K562 (cell line): Measurements from ENCODE around the gene ATL3. TPM values are rescaled to one million over a fixed set of nuclear protein-coding genes. Genes with fewer than 3 reads are reported as not detected.

Experiments
- E2F1 ChIP-seq: sonication (generic); formaldehyde crosslinking; IDR thresholded peaks from 2 replicates; pipeline ENCODE4 v1.8.1; 2023; ENCODE audit warnings: mild to moderate bottlenecking, missing genetic modification reagents, moderate library complexity
- MAFK ChIP-seq: IDR thresholded peaks from 2 replicates; pipeline ENCODE4 v1.6.1; 2011; ENCODE audit warnings: low read length, improper control_type of control experiment
- NR2C2 ChIP-seq, 2 experiments: fragments of 200-800 bp in 1 of 2; sonication (Bioruptor generic) in 1 of 2; sonication (generic) in 1 of 2; formaldehyde crosslinking in 1 of 2; IDR thresholded peaks; 2 replicates each; pipeline versions ENCODE4 v1.6.1 to v1.8.0; 2016 to 2022; ENCODE audit warnings: mild to moderate bottlenecking in 1 of 2, missing compliant biosample characterization in 1 of 2, missing genetic modification characterization in 1 of 2, missing genetic modification reagents in 1 of 2
- SFPQ ChIP-seq: fragments of 200-400 bp; formaldehyde crosslinking; IDR thresholded peaks from 2 replicates; pipeline ENCODE4 v1.6.1; 2017; ENCODE audit warnings: mild to moderate bottlenecking, low read depth, low read length, moderate library complexity
- THRA ChIP-seq: fragments of 450-650 bp; IDR thresholded peaks from 2 replicates; pipeline ENCODE4 v1.6.1; 2017; ENCODE audit warnings: mild to moderate bottlenecking, moderate library complexity
- ZFP91 ChIP-seq: sonication (generic); formaldehyde crosslinking; IDR thresholded peaks from 2 replicates; pipeline ENCODE4 v1.8.0; 2022; ENCODE audit warnings: mild to moderate bottlenecking, missing genetic modification reagents
- ZNF174 ChIP-seq: fragments of 250-450 bp; sonication (Bioruptor Pico); IDR thresholded peaks from 2 replicates; pipeline ENCODE4 v1.4.0; 2020; ENCODE audit warnings: mild to moderate bottlenecking
- ZNF24 ChIP-seq: fragments of 450-650 bp; IDR thresholded peaks from 2 replicates; pipeline ENCODE4 v1.6.1; 2016
- ZNF644 ChIP-seq: fragments of 200-800 bp; sonication (Bioruptor generic); IDR thresholded peaks from 2 replicates; pipeline ENCODE4 v1.6.1; 2016; ENCODE audit warnings: low read depth, missing genetic modification characterization, missing compliant biosample characterization
- polyA plus RNA-seq, 8 experiments: library from polyadenylated mRNA; depleted of rRNA in 4 of 8; stranded (reverse) in 5 of 8; unstranded in 3 of 8; fragments of >200 nt; fragmentation: Nextera tagmentation in 2 of 8; fragmentation: Illumina TruSeq in 1 of 8; extraction: Ambion mirVana in 2 of 8; extraction: Trizol in 1 of 8; gene quantifications; 2 replicates each; pipeline versions ENCODE4 v1.2.1 to v1.2.3, GENCODE V29; 2011 to 2014; ENCODE audit warnings: inconsistent platforms in 1 of 8, missing spikeins in 1 of 8
- total RNA-seq, 7 experiments: library from RNA; depleted of rRNA in 6 of 7; stranded (reverse); fragments of >200 nt in 6 of 7; fragmentation: Illumina TruSeq in 2 of 7; extraction: Trizol in 2 of 7; gene quantifications; 2 replicates each; pipeline versions ENCODE4 v1.2.1 to v1.2.3, GENCODE V29; 2011 to 2021; ENCODE audit warnings: low replicate concordance in 1 of 7
- TF ChIP-seq, protein P1 (sequence below): fragments of 450-650 bp; IDR thresholded peaks from one replicate; pipeline ENCODE4 v1.6.1; 2018; ENCODE audit warnings: mild to moderate bottlenecking, moderate library complexity; ENCODE audit not compliant: partially characterized antibody
- TF ChIP-seq, protein P2 (sequence below): fragments of 450-650 bp; formaldehyde crosslinking; IDR thresholded peaks from 2 replicates; pipeline ENCODE4 v1.4.0; 2020; ENCODE audit warnings: mild to moderate bottlenecking, moderate library complexity

ATL3 gene
- total and polyA plus RNA-seq, 9 of the 15 experiments (the other 6 are each of a cell fraction or from before 2014, with no cell fraction given) = 18.2 to 39.8 (median 23.9) TPM

DNA sequence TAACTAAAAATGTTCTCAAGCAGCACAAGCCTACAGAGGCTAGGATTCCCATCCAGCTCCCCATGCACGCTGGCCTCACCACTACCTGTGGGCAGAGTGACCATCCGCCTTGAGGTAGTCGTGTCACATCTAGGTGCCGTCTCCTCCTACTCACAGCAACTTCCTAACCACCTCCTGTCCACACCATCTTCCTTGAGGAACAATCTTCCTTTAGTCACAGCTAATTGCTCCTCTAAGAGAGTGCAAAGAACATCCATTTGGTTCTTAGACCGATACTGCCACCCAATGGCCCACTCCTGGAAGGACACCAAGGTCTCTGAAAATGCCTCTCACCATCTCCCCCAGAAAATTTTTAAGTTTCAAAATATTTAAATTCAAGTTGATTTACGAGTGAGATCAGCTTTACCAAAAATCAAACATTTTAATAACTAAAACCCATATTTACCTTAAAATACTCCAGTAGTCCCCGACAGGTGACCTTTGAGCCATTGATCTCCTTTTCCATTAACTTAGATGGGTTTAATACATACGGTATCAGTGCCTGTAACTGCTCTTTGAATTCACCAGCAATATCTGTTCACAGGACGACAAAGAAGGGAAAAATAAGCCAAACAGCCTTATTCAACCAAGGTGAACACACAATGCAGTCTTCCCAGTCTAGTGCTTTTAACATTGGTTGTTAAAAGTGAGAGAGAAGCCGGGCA is 35.3 kb downstream of the ATL3 start (continued):
- TF ChIP-seq, protein P1, sequence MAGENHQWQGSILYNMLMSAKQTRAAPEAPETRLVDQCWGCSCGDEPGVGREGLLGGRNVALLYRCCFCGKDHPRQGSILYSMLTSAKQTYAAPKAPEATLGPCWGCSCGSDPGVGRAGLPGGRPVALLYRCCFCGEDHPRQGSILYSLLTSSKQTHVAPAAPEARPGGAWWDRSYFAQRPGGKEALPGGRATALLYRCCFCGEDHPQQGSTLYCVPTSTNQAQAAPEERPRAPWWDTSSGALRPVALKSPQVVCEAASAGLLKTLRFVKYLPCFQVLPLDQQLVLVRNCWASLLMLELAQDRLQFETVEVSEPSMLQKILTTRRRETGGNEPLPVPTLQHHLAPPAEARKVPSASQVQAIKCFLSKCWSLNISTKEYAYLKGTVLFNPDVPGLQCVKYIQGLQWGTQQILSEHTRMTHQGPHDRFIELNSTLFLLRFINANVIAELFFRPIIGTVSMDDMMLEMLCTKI = no peak
- TF ChIP-seq E2F1 (CRISPR knock-in tag) (no peak), THRA (no peak), SFPQ (no peak), NR2C2 (CRISPR knock-in tag; IDR thresholded peaks at IDR 0.05) (no peak), NR2C2 (tag; IDR thresholded peaks at IDR 0.05) (no peak), ZNF174 (CRISPR knock-in tag) (no peak), ZNF24 (no peak), ZFP91 (CRISPR knock-in tag) (no peak), MAFK (no peak), ZNF644 (tag) (no peak)
- TF ChIP-seq, protein P2, sequence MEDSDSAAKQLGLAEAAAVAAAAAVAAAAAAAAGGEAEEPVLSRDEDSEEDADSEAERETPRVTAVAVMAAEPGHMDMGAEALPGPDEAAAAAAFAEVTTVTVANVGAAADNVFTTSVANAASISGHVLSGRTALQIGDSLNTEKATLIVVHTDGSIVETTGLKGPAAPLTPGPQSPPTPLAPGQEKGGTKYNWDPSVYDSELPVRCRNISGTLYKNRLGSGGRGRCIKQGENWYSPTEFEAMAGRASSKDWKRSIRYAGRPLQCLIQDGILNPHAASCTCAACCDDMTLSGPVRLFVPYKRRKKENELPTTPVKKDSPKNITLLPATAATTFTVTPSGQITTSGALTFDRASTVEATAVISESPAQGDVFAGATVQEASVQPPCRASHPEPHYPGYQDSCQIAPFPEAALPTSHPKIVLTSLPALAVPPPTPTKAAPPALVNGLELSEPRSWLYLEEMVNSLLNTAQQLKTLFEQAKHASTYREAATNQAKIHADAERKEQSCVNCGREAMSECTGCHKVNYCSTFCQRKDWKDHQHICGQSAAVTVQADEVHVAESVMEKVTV = peak; percentile 87
- TF ChIP-seq, all 486 proteins: peak for 8
